GM12891 (cell line): ENCODE results near the gene HEPH.

Experiments used
- POLR2A ChIP-seq: IDR thresholded peaks from 2 replicates; pipeline ENCODE4 v1.6.1; 2011; ENCODE audit warnings: low read depth, low read length, control low read depth
- POLR2AphosphoS5 ChIP-seq: IDR thresholded peaks from 2 replicates; pipeline ENCODE4 v1.6.1; 2011; ENCODE audit warnings: low read depth, low read length, control low read depth
- POU2F2 ChIP-seq: IDR thresholded peaks from 2 replicates; pipeline ENCODE4 v1.6.1; 2011; ENCODE audit warnings: low read depth, mild to moderate bottlenecking, control low read depth, low read length, moderate library complexity
- SPI1 ChIP-seq: IDR thresholded peaks from 2 replicates; pipeline ENCODE4 v1.6.1; 2011; ENCODE audit warnings: low read depth, low read length, control low read depth

DNA sequence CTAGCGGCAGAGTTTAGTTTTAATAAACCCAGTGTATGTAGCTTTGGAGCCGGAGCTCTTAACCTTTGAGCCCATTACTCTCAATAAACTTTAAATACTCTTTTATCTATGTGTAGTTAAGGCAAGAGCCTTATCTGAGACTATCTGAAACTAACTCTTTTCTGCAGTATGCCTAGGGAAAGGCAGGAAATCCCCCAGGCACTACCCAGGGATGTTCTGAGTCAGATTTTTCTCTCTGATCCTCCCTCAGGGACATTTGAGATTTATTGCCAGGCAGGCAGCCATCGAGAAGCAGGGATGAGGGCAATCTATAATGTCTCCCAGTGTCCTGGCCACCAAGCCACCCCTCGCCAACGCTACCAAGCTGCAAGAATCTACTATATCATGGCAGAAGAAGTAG is 39.1 kb downstream of the HEPH start:
- TF ChIP-seq POLR2AphosphoS5 (no peak), POLR2A (no peak), POU2F2 (no peak), SPI1 (no peak)
